Sigmoid colon (tissue), 4 donors: ENCODE measurements around the gene CYBA.

Experiments
- CTCF ChIP-seq, 4 experiments: fragments of 450-650 bp in 3 of 4; fragments of 200-600 bp in 1 of 4; IDR thresholded peaks; one replicate each; pipeline ENCODE4 v1.5.1; 2016 to 2019; ENCODE audit warnings: antibody characterized with exemption in 4 of 4, mild to moderate bottlenecking in 3 of 4, moderate library complexity in 2 of 4
- EP300 ChIP-seq, 4 donors: sonication (generic); formaldehyde crosslinking; IDR thresholded peaks; one replicate each; pipeline ENCODE4 v1.6.1; 2017; ENCODE audit warnings: antibody characterized with exemption in 4 of 4
- POLR2A ChIP-seq, 2 donors: fragments of 450-650 bp; IDR thresholded peaks; one replicate each; pipeline ENCODE4 v1.6.1; 2016; ENCODE audit warnings: antibody characterized with exemption in 2 of 2, mild to moderate bottlenecking in 2 of 2, moderate library complexity in 2 of 2
- POLR2AphosphoS5 ChIP-seq, 4 donors: sonication (generic); formaldehyde crosslinking; IDR thresholded peaks; one replicate each; pipeline ENCODE4 v1.6.1; 2017; ENCODE audit warnings: antibody characterized with exemption in 4 of 4

- TF ChIP-seq POLR2AphosphoS5 (IDR thresholded peaks at IDR 0.05) (no peak), CTCF (IDR thresholded peaks at IDR 0.05) (no peak), POLR2A (IDR thresholded peaks at IDR 0.05) (no peak), EP300 (IDR thresholded peaks at IDR 0.05) (no peak)
Observed at GRCh38 chr16:88613293-88613692, 37.6 kb downstream of the CYBA start.
